Prostate gland (tissue), 2 donors: ENCODE data around the gene RAB1B.

ENCODE experiments used
- CTCF ChIP-seq, 4 experiments: fragments of 200-600 bp in 2 of 4; fragments of 450-650 bp in 2 of 4; sonication (generic) in 2 of 4; IDR thresholded peaks; 1 replicate in 3 of 4; 2 replicates in 1 of 4; pipeline ENCODE4 v1.5.1; 2016 to 2019; ENCODE audit warnings: antibody characterized with exemption in 4 of 4, mild to moderate bottlenecking in 2 of 4, moderate library complexity in 2 of 4
- POLR2A ChIP-seq: fragments of 450-650 bp; IDR thresholded peaks from one replicate; pipeline ENCODE4 v1.6.1; 2016; ENCODE audit warnings: antibody characterized with exemption, mild to moderate bottlenecking
- POLR2AphosphoS5 ChIP-seq: sonication (generic); formaldehyde crosslinking; IDR thresholded peaks from one replicate; pipeline ENCODE4 v1.6.1; 2017; ENCODE audit warnings: antibody characterized with exemption

GRCh38 chr11:66264914-66265313, 3.5 kb upstream of the RAB1B start:
- TF ChIP-seq CTCF (IDR thresholded peaks at IDR 0.05): no peak
- TF ChIP-seq POLR2A: no peak
- TF ChIP-seq POLR2AphosphoS5: no peak
